BLaER1 (cell line): ENCODE data around the gene EXT2.

Experiments
- H3K27ac ChIP-seq: shearing (Covaris generic); formaldehyde crosslinking; 2 replicates; pipeline ENCODE4 v1.8.1; 2022
- H3K27me3 ChIP-seq: shearing (Covaris generic); formaldehyde crosslinking; 2 replicates; pipeline ENCODE4 v1.8.1; 2022
- H3K36me3 ChIP-seq: shearing (Covaris generic); formaldehyde crosslinking; 2 replicates; pipeline ENCODE4 v1.8.1; 2022
- H3K4me1 ChIP-seq: shearing (Covaris generic); formaldehyde crosslinking; 2 replicates; pipeline ENCODE4 v1.8.1; 2022
- H3K4me2 ChIP-seq: shearing (Covaris generic); formaldehyde crosslinking; 2 replicates; pipeline ENCODE4 v1.8.1; 2022
- H3K4me3 ChIP-seq: shearing (Covaris generic); formaldehyde crosslinking; 2 replicates; pipeline ENCODE4 v1.8.1; 2022
- H3K9ac ChIP-seq: shearing (Covaris generic); formaldehyde crosslinking; 2 replicates; pipeline ENCODE4 v1.8.1; 2022
- H3K9me3 ChIP-seq: shearing (Covaris generic); formaldehyde crosslinking; 2 replicates; pipeline ENCODE4 v1.8.1; 2022
- H4K20me1 ChIP-seq: shearing (Covaris generic); formaldehyde crosslinking; 2 replicates; pipeline ENCODE4 v1.8.1; 2022
- Cebpa-rat ChIP-seq: shearing (Covaris generic); IDR thresholded peaks from 2 replicates; pipeline ENCODE4 v1.8.1; 2022

EXT2 gene

GRCh38 chr11:44126304-44126703, 30.8 kb downstream of the EXT2 start:
- Histone ChIP-seq H3K36me3 (peaks cover 84% of the 10 kb centered on the region), H4K20me1 (0 out of 2 replicates have a peak, but pooled peaks cover 7% of the 10 kb centered on the region), H3K27me3 (no peaks in the 10 kb centered on the region), H3K9me3 (no peaks in the 10 kb centered on the region), H3K4me1 (peaks cover 6% of the 10 kb centered on the region), H3K4me2 (no peak overlapping the region), H3K27ac (no peak overlapping the region), H3K4me3 (no peak overlapping the region), H3K9ac (no peak overlapping the region)
- no peak for TF ChIP-seq Cebpa-rat

GRCh38 chr11:44127130-44127529, 31.7 kb downstream of the EXT2 start:
- Histone ChIP-seq H3K36me3 (peaks cover 86% of the 10 kb centered on the region), H4K20me1 (0 out of 2 replicates have a peak, but pooled peaks cover 7% of the 10 kb centered on the region), H3K4me2 (no peak overlapping the region), H3K9ac (no peak overlapping the region), H3K4me1 (peaks cover 6% of the 10 kb centered on the region), H3K27ac (no peak overlapping the region), H3K27me3 (no peaks in the 10 kb centered on the region), H3K9me3 (no peaks in the 10 kb centered on the region), H3K4me3 (no peak overlapping the region)
- TF ChIP-seq Cebpa-rat = no peak

- Histone ChIP-seq H3K27me3 (no peaks in the 10 kb centered on the region), H3K36me3 (peaks cover 88% of the 10 kb centered on the region), H4K20me1 (0 out of 2 replicates have a peak, but pooled peaks cover 7% of the 10 kb centered on the region), H3K9me3 (no peaks in the 10 kb centered on the region), H3K4me3 (no peak overlapping the region), H3K9ac (no peak overlapping the region), H3K27ac (no peak overlapping the region), H3K4me1 (peaks cover 6% of the 10 kb centered on the region), H3K4me2 (no peak overlapping the region)
- no peak for TF ChIP-seq Cebpa-rat
Measured at GRCh38 chr11:44128729-44129128, 33.3 kb downstream of the EXT2 start.

- Histone ChIP-seq H3K4me2 (no peak overlapping the region), H3K9ac (no peak overlapping the region), H3K27me3 (no peaks in the 10 kb centered on the region), H4K20me1 (0 out of 2 replicates have a peak, but pooled peaks cover 7% of the 10 kb centered on the region), H3K4me1 (no peaks in the 10 kb centered on the region), H3K9me3 (no peaks in the 10 kb centered on the region), H3K27ac (no peak overlapping the region), H3K4me3 (no peak overlapping the region), H3K36me3 (peaks cover 76% of the 10 kb centered on the region)
- no peak for TF ChIP-seq Cebpa-rat
Measured at GRCh38 chr11:44130751-44131150, 35.3 kb downstream of the EXT2 start.

GRCh38 chr11:44133335-44133946, 38.0 kb downstream of the EXT2 start:
- Histone ChIP-seq H4K20me1 (0 out of 2 replicates have a peak, but pooled peaks cover 2% of the 10 kb centered on the region), H3K27ac (no peak overlapping the region), H3K9ac (no peak overlapping the region), H3K4me3 (no peak overlapping the region), H3K9me3 (no peaks in the 10 kb centered on the region), H3K27me3 (no peaks in the 10 kb centered on the region), H3K4me2 (no peak overlapping the region), H3K36me3 (peaks cover 51% of the 10 kb centered on the region), H3K4me1 (no peaks in the 10 kb centered on the region)
- no peak for TF ChIP-seq Cebpa-rat

- Histone ChIP-seq H3K9ac (no peak overlapping the region), H4K20me1 (no peaks in the 10 kb centered on the region), H3K27ac (no peak overlapping the region), H3K4me1 (no peaks in the 10 kb centered on the region), H3K4me2 (no peak overlapping the region), H3K9me3 (no peaks in the 10 kb centered on the region), H3K36me3 (peaks cover 42% of the 10 kb centered on the region), H3K27me3 (no peaks in the 10 kb centered on the region), H3K4me3 (no peak overlapping the region)
- TF ChIP-seq Cebpa-rat = no peak
Measured at GRCh38 chr11:44134625-44135024, 39.1 kb downstream of the EXT2 start.

- Histone ChIP-seq H4K20me1 (no peaks in the 10 kb centered on the region; the same call in 1 of the 2 replicates), H3K4me3 (no peak overlapping the region), H3K9ac (no peak overlapping the region), H3K4me2 (no peak overlapping the region), H3K27ac (no peak overlapping the region), H3K9me3 (no peaks in the 10 kb centered on the region), H3K4me1 (no peaks in the 10 kb centered on the region), H3K36me3 (peaks cover 34% of the 10 kb centered on the region), H3K27me3 (no peaks in the 10 kb centered on the region)
- no peak for TF ChIP-seq Cebpa-rat
Measured at GRCh38 chr11:44136176-44136945, 40.9 kb downstream of the EXT2 start.

- no peaks in the 10 kb centered on the region for H3K4me1 ChIP-seq
- H3K4me2 ChIP-seq = no peak overlapping the region
- TF ChIP-seq Cebpa-rat = no peak
- H4K20me1 ChIP-seq = no peaks in the 10 kb centered on the region; the same call in 1 of the 2 replicates
- H3K9me3 ChIP-seq = no peaks in the 10 kb centered on the region
- H3K4me3 ChIP-seq = no peak overlapping the region
- H3K36me3 ChIP-seq = peaks cover 27% of the 10 kb centered on the region
- H3K27me3 ChIP-seq = no peaks in the 10 kb centered on the region
- no peak overlapping the region for H3K9ac ChIP-seq
- H3K27ac ChIP-seq = no peak overlapping the region
Measured at GRCh38 chr11:44137057-44137456, 41.6 kb downstream of the EXT2 start.

GRCh38 chr11:44138286-44138685, 42.8 kb downstream of the EXT2 start:
- H3K9me3 ChIP-seq = no peaks in the 10 kb centered on the region
- no peaks in the 10 kb centered on the region for H3K27me3 ChIP-seq
- peaks cover 25% of the 10 kb centered on the region for H3K36me3 ChIP-seq
- no peak overlapping the region for H3K27ac ChIP-seq
- no peak overlapping the region for H3K4me2 ChIP-seq
- H3K4me1 ChIP-seq = no peaks in the 10 kb centered on the region
- no peak overlapping the region for H3K4me3 ChIP-seq
- no peak for TF ChIP-seq Cebpa-rat
- H3K9ac ChIP-seq = no peak overlapping the region
- no peaks in the 10 kb centered on the region; the same call in 1 of the 2 replicates for H4K20me1 ChIP-seq

GRCh38 chr11:44138980-44139379, 43.5 kb downstream of the EXT2 start:
- Histone ChIP-seq H3K27ac (no peak overlapping the region), H3K4me1 (no peaks in the 10 kb centered on the region), H3K9me3 (no peaks in the 10 kb centered on the region), H3K4me3 (no peak overlapping the region), H3K27me3 (no peaks in the 10 kb centered on the region), H3K9ac (no peak overlapping the region), H3K4me2 (no peak overlapping the region), H4K20me1 (no peaks in the 10 kb centered on the region; the same call in 1 of the 2 replicates), H3K36me3 (peaks cover 32% of the 10 kb centered on the region)
- no peak for TF ChIP-seq Cebpa-rat
